ENCODE measurements around the gene TXNL4A.

The TXNL4A gene

GRCh38 chr18:79947054-79947755 lies 41.2 kb downstream of the TXNL4A start:
- DNase-seq, result no peak

DNA sequence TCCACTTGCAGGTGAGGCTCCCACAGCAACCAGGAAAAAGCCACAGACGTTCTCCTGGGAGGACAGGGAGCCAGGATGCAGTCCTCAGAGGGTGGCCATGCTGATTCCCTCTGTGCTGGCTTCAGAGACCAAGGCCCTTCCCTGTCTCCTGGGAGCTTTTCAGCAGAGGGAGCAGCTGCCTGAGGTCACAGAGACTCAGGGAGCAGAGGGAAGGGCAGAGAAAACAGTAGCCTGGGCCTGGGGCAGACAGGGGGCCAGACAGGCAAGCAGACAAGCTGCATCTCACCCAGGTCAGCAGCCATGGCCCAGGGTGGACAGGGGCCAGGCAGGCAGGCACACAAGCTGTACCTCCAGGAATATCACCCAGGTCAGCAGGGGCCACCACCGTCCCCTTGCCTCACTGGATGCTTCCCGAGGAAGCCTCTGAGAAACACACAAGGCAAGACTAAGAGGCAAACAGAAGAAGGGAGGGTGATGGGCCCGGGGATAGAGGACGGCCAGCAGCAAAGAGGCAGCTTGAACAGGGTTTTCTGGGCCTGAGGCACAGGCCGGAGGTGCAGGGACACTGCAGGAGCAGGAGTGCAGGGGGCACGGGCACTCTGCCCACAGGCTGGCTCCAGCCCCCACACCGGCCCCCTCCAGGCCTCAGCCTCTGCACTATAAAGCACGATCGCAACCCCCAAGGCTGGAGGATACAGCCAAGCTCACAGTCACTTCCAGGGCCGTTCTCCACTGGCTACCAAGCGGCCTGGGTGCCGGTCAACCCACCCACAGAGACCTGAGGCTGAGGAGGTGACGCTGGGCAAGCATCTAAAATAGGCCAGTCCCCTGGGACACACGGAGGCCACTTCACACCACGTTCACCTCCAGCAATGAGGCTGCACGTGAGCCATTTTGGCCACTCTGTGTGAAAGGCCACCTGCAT lies 43.0 kb downstream of the TXNL4A start:
- no peak for DNase-seq

DNA sequence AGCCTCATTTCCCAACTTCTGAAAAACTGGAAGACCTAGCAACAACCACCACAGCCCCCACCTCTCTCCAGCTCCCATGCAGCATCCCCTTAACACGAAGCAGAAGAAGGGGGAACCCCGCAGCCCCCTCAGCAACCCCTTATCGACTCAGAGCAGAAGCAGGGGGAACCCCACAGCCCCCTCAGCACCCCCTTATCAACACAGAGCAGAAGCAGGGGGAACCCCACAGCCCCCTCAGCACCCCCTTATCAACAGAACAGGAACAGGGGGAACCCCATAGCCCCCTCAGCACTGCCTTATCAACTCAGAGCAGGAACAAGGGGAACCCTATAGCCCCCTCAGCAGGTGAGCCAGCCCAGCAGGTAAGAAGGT lies 43.6 kb downstream of the TXNL4A start:
- no peak for DNase-seq

GRCh38 chr18:79944126-79944731 lies 44.1 kb downstream of the TXNL4A start:
- no peak for DNase-seq

GRCh38 chr18:79943608-79944125 lies 44.7 kb downstream of the TXNL4A start:
- DNase-seq, result no peak

- DNase-seq, result no peak
Measured at GRCh38 chr18:79942786-79943607, 45.4 kb downstream of the TXNL4A start.

GRCh38 chr18:79942211-79942610 lies 46.2 kb downstream of the TXNL4A start:
- no peak for DNase-seq

DNA sequence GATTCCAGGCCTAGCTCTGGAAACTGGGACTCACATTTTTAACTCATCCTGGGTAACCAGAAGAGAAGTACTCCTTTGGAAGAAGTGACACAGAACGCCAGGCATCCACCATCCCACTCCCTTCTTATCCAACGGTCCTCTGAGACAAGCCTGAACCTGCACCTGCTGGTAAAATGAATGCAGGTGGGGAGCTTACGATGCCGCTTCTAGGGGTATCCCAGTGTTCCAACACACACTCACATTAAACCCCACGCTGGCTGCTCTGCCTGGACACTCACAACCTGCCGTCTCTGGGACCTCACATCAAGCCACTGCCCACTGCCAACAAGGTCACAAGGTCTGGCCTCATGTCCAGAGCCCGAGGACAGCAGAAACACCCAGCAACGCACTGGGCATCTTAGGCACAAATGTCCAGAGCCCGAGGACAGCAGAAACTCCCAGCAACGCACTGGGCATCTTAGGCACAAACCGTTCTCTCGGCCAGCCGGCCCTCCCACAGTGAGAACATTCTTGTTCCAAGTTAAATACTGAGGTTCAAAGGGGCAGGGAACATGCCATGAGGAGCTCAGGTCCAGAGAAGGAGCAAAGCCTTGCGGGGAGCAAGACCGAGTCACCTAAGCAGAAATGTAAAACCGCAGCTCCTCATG lies 46.8 kb downstream of the TXNL4A start:
- DNase-seq, result no peak

GRCh38 chr18:79940814-79941472 lies 47.4 kb downstream of the TXNL4A start:
- DNase-seq, result no peak

GRCh38 chr18:79940126-79940813 lies 48.1 kb downstream of the TXNL4A start:
- no peak for DNase-seq

DNA sequence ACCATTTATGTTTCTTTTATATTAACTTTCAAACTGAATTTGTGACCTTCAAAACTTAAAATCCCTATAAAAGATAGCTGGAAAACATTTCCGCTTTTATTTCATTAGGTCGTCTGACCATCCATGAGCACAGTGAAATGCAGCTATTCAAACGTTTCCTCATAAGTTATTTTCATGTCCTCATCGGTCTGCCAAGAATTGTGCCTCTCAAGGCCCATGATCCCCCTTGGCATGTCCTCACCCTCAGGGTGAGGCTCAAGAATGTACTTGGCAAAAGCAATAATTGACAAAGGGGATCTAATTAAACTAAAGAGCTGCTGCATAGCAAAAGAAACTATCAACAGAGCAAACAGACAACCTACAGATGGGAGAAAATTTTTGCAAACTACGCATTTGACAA lies 49.3 kb downstream of the TXNL4A start:
- DNase-seq, result no peak

GRCh38 chr18:79938196-79938595 lies 50.2 kb downstream of the TXNL4A start:
- DNase-seq, result no peak

GRCh38 chr18:79937103-79937860 lies 51.1 kb downstream of the TXNL4A start:
- no peak for DNase-seq

DNA sequence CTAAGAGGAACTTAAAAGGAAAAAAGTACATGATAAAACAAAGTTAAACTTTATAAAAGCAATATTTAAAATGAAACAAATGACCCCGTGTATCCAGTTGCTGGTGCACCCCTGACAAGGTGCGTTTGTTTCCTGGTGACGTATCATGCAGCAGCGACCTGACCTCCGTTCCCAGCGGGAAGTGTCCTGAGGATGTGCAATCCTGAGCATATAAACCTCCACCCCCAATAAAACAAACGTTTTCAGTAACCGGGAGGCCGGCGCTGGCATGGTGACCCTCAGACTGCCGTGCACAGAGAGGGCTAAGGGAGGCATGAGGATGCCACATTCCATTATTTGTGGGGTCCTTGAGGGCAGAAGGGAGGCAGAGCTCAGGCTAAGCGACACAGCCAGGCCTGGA lies 51.7 kb downstream of the TXNL4A start:
- no peak for DNase-seq

GRCh38 chr18:79935925-79936324 lies 52.4 kb downstream of the TXNL4A start:
- DNase-seq, result no peak

GRCh38 chr18:79935499-79935898 lies 52.9 kb downstream of the TXNL4A start:
- DNase-seq, result no peak

GRCh38 chr18:79935098-79935480 lies 53.3 kb downstream of the TXNL4A start:
- no peak for DNase-seq

DNA sequence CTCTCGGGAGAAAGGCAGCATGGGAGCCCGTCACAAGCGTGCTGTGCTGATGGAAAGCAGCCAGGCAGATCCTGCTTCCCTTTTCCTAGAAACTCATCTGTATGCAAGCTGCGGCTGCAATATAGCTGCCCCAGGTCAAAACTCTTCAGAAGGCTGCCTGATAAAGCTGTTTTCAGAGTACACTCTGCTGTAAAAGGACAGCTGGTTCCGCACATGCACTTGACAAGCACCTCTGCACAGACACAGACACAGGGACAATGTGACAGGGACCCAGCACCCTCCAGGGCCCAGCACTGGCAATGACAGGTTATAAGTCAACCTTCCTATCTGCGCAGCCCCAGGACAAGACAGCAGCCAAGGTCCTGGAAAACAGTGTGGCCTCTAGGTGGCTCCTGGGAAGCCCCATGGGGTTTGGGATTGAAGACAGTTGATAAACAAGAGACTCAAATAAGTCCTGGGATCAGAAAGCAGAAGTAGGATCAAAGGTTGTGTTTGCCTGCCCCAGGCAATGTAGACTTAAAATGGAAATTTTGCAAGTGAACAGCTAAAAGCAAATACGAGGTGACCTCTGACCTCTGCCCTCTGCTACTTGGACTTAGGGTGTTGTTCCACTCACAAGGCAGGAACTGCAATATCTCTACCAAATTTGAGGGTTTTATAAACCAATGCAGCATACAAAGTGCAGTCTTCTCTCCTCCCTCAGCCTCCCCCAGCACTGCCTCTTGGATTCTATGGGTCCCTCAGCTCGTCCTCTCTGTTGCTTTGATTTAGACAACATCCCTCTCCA lies 53.9 kb downstream of the TXNL4A start:
- DNase-seq, result no peak

DNA sequence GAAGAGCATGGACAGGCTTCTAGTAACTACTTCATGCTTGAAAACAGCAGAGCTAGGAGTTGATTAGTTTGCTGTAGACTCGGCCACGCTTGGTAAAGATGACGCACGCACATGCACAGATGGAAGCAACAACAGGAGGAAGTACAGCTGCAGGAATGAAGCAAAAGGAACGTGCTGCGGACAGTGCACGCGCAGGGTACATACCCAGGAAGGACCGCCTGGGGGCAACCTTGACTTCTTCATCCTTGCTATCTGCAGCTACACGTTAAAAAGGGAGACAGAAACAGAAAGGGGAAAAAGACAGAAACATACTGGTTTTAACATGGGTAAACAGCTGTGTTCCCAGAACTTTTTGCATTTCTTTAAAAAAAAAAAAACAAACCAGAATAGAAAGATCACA lies 54.6 kb downstream of the TXNL4A start:
- no peak for DNase-seq

Measured in KG1 (cell line).